Large intestine (tissue), 3 donors: ENCODE measurements around the gene MRPL50. TPM values are rescaled to one million over a fixed set of nuclear protein-coding genes. Genes with fewer than 3 reads are reported as not detected.

Source experiments
- DNase-seq, 2 donors: peaks; one replicate each; pipeline versions ENCODE4 v3.0.0 to v3.0.0-alpha.2; 2013
- H3K27ac ChIP-seq: one replicate; pipeline ENCODE4 v1.5.1; 2013; ENCODE audit warnings: low read length
- H3K27me3 ChIP-seq: 2 replicates; pipeline ENCODE4 v1.6.1; 2013; ENCODE audit warnings: low read length; ENCODE audit not compliant: control insufficient read depth, insufficient read depth
- H3K36me3 ChIP-seq: 2 replicates; pipeline ENCODE4 v1.6.1; 2013; ENCODE audit warnings: low read length; ENCODE audit not compliant: control insufficient read depth, insufficient read depth
- H3K4me1 ChIP-seq: one replicate; pipeline ENCODE4 v1.6.1; 2013; ENCODE audit warnings: low read length; ENCODE audit not compliant: control insufficient read depth, insufficient read depth
- H3K4me3 ChIP-seq: one replicate; pipeline ENCODE4 v1.5.1; 2013; ENCODE audit warnings: low read length
- H3K9me3 ChIP-seq: one replicate; pipeline ENCODE4 v1.6.1; 2013; ENCODE audit warnings: mild to moderate bottlenecking, low read depth, low read length, moderate library complexity; ENCODE audit not compliant: control insufficient read depth
- WGBS: methylation state at CpG from one replicate; pipeline ENCODE4 v1.1.5; 2013; ENCODE audit warnings: low lambda C conversion rate; ENCODE audit not compliant: insufficient coverage; 5-methylcytosine and 5-hydroxymethylcytosine counted together
- polyA plus RNA-seq: library from polyadenylated mRNA; unstranded; fragments of 120-200 nt; gene quantifications from one replicate; pipeline ENCODE4 v1.2.1, GENCODE V29; 2013

Gene MRPL50
- polyA plus RNA-seq, 1 donor, result 27.5 TPM

- peaks cover 5% of the 10 kb centered on the region for H3K4me1 ChIP-seq
- H3K27ac ChIP-seq, result no peak overlapping the region
- peaks cover 11% of the 10 kb centered on the region for H3K9me3 ChIP-seq
- H3K4me3 ChIP-seq, result no peak overlapping the region
- no peak for DNase-seq
- H3K27me3 ChIP-seq, result no peaks in the 10 kb centered on the region
- 100% methylated on average over 3 of the region's 7 CpGs for WGBS
- no peaks in the 10 kb centered on the region for H3K36me3 ChIP-seq
Measured at GRCh38 chr9:101418518-101419430, 20.4 kb upstream of the MRPL50 start.

DNA sequence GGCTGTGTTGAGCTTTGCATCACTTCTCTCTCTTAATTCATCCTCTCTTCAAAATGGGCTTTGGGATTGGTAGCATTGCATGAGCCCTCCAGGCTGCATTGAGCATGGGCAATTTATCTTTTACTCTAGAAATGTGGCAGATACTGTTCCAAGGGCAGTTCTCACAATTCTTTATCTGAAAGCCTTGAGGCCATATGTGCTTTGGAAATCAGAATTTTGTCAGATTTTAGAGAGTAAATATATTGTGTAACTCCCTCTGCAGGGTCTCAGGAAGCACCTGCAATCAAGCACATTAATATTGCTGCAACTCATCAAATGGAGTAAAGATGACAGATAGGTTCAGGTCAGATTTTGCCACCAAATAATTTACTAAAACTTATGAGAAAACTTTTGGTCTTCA is 19.6 kb upstream of the MRPL50 start:
- no peak for DNase-seq
- no peaks in the 10 kb centered on the region for H3K27me3 ChIP-seq
- peaks cover 19% of the 10 kb centered on the region for H3K9me3 ChIP-seq
- no peak overlapping the region for H3K4me3 ChIP-seq
- H3K27ac ChIP-seq, result no peak overlapping the region
- H3K36me3 ChIP-seq, result no peaks in the 10 kb centered on the region
- peaks cover 2% of the 10 kb centered on the region for H3K4me1 ChIP-seq

- Histone ChIP-seq H3K36me3 (no peaks in the 10 kb centered on the region), H3K9me3 (peaks cover 24% of the 10 kb centered on the region), H3K27ac (no peak overlapping the region), H3K4me1 (peaks cover 2% of the 10 kb centered on the region), H3K27me3 (no peaks in the 10 kb centered on the region), H3K4me3 (no peak overlapping the region)
- DNase-seq, result no peak
Measured at GRCh38 chr9:101417389-101417788, 19.0 kb upstream of the MRPL50 start.

DNA sequence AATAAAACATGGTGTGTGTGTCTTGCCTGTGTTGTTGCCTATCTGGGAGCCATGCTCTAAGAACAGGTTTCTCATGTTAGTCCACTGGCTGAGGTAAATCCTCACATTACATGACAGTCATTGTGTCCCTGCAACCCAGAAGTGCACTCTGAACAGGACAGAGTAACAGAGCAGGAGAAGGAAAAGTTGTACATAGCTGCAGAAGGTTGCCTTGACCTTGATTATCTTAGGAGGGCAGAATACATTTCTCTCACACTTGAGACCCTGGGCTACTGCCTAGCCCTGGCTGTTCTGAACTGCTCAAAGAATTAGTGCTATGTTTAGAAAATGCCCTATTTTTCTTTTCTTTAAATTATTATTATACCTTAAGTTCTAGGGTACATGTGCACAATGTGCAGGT is 17.2 kb upstream of the MRPL50 start:
- Histone ChIP-seq H3K4me1 (no peaks in the 10 kb centered on the region), H3K4me3 (no peak overlapping the region), H3K27me3 (no peaks in the 10 kb centered on the region), H3K9me3 (peaks cover 41% of the 10 kb centered on the region), H3K36me3 (no peaks in the 10 kb centered on the region), H3K27ac (no peak overlapping the region)
- no peak for DNase-seq

- Histone ChIP-seq H3K27me3 (no peaks in the 10 kb centered on the region), H3K9me3 (peaks cover 46% of the 10 kb centered on the region), H3K27ac (no peak overlapping the region), H3K4me1 (no peaks in the 10 kb centered on the region), H3K36me3 (no peaks in the 10 kb centered on the region), H3K4me3 (no peak overlapping the region)
- no peak for DNase-seq
Measured at GRCh38 chr9:101414839-101415238, 16.4 kb upstream of the MRPL50 start.

DNA sequence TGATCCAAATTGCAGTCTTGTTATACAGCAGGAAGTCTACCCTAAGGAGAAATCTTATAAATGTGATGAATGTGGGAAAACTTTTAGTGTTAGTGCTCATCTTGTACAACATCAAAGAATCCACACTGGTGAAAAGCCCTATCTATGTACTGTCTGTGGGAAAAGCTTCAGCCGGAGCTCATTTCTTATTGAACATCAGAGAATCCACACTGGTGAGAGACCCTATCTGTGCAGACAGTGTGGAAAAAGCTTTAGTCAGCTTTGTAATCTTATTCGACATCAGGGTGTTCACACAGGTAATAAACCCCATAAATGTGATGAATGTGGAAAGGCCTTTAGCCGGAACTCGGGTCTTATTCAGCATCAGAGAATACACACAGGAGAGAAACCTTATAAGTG is 10.7 kb upstream of the MRPL50 start:
- no peak for DNase-seq
- Histone ChIP-seq H3K9me3 (peaks cover 92% of the 10 kb centered on the region), H3K36me3 (peaks cover 49% of the 10 kb centered on the region), H3K27me3 (no peaks in the 10 kb centered on the region), H3K4me1 (no peaks in the 10 kb centered on the region), H3K27ac (no peak overlapping the region), H3K4me3 (no peak overlapping the region)
- no CpG with 5 or more reads among the region's 4 CpGs for WGBS

DNA sequence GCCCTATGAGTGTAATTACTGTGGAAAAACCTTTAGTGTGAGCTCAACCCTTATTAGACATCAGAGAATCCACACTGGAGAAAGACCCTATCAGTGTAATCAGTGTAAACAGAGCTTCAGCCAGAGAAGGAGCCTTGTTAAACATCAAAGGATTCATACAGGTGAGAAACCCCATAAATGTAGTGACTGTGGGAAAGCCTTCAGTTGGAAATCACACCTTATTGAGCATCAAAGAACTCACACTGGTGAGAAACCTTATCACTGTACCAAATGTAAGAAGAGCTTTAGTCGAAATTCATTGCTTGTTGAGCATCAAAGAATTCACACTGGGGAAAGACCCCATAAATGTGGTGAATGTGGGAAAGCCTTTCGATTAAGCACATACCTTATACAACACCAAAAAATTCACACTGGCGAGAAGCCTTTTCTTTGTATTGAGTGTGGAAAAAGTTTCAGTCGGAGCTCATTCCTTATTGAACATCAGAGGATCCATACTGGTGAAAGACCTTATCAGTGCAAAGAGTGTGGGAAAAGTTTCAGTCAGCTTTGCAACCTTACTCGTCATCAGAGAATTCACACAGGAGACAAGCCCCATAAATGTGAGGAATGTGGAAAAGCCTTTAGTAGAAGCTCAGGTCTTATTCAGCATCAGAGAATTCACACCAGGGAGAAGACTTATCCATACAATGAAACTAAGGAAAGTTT is 10.1 kb upstream of the MRPL50 start:
- Histone ChIP-seq H3K9me3 (peaks cover 93% of the 10 kb centered on the region), H3K36me3 (peaks cover 54% of the 10 kb centered on the region), H3K4me3 (no peak overlapping the region), H3K4me1 (no peaks in the 10 kb centered on the region), H3K27ac (no peak overlapping the region), H3K27me3 (no peaks in the 10 kb centered on the region)
- no peak for DNase-seq
- WGBS, result no CpG with 5 or more reads among the region's 5 CpGs

GRCh38 chr9:101403516-101404285 is 5.3 kb upstream of the MRPL50 start:
- Histone ChIP-seq H3K4me3 (no peak overlapping the region), H3K27ac (no peak overlapping the region), H3K9me3 (peaks cover 59% of the 10 kb centered on the region), H3K36me3 (peaks cover 81% of the 10 kb centered on the region), H3K4me1 (no peaks in the 10 kb centered on the region), H3K27me3 (no peaks in the 10 kb centered on the region)
- 99% methylated on average over 7 of the region's 9 CpGs for WGBS
- no peak for DNase-seq

DNA sequence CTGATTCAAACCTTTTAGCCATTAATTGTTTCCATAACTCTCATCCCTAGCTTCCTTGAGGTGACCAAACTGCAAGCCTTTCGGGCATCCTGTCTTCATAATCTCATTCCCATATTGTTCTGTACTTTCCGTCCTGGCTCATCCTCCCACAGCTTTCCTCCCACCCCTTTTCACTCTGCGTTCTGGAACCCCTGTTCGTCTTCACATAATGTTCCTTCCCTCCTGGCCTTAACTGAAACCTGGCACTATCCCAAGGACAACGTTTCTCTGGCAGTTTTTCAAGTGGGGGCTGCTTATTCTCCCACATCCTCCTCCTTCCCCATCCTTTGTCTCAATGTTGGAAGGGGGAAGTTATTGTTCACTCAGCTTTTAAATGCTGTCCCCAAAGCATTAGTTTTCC is 1.7 kb upstream of the MRPL50 start:
- peak in 1 of 2 donors; percentile 29 for DNase-seq
- peak overlapping the region; percentile 73 for H3K4me3 ChIP-seq

DNA sequence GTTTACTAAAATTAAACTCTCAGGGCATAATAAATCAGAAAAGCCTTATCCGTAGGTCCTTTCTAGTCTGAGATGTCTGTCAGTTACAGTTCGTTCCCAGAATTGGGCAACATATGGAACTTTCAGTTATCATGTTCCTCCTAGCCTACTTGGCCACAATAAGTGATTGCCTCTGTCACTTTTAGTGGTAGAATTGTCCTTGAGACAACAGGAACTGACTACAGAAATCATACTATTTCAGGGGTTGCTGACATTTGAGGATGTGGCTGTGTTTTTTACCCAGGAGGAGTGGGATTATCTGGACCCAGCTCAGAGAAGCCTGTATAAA is 1.2 kb upstream of the MRPL50 start:
- DNase-seq, result no peak
- peaks cover 45% of the 10 kb centered on the region for H3K36me3 ChIP-seq
- peak overlapping the region; percentile 73 for H3K4me3 ChIP-seq
- H3K9me3 ChIP-seq, result peaks cover 21% of the 10 kb centered on the region
- peaks cover 4% of the 10 kb centered on the region for H3K4me1 ChIP-seq
- peak overlapping the region; percentile 78 for H3K27ac ChIP-seq
- no peaks in the 10 kb centered on the region for H3K27me3 ChIP-seq
- no CpG with 5 or more reads among the region's 2 CpGs for WGBS

More for the DNA sequence above, 1.7 kb upstream of the MRPL50 start:
- Histone ChIP-seq H3K27ac (peak overlapping the region; percentile 78), H3K36me3 (peaks cover 49% of the 10 kb centered on the region), H3K27me3 (no peaks in the 10 kb centered on the region), H3K4me1 (peaks cover 4% of the 10 kb centered on the region), H3K9me3 (peaks cover 24% of the 10 kb centered on the region)
- WGBS, result 60% methylated on average over 4 of the region's 5 CpGs
